ENCODE measurements around the gene CEP131. TPM values are rescaled to one million over a fixed set of nuclear protein-coding genes. Genes with fewer than 3 reads are reported as not detected.

CEP131 gene
- total RNA-seq, 1 donor from 2014 or later = 12.2 TPM

- no peak for TF ChIP-seq CTCF (IDR thresholded peaks at IDR 0.05)
- H3K4me1 Mint-ChIP-seq (ENCODE audit: unreplicated experiment) = no peaks in the 10 kb centered on the region
- H3K27ac Mint-ChIP-seq (ENCODE audit: unreplicated experiment) = no peak overlapping the region
- H3K36me3 Mint-ChIP-seq (ENCODE audit: unreplicated experiment) = peaks cover 33% of the 10 kb centered on the region
- no peaks in the 10 kb centered on the region for H3K9me3 Mint-ChIP-seq (ENCODE audit: unreplicated experiment)
- DNase-seq (ENCODE audit: extremely low spot score, unreplicated experiment) = no peak
- H3K27me3 Mint-ChIP-seq (ENCODE audit: unreplicated experiment) = no peaks in the 10 kb centered on the region
- H3K4me3 Mint-ChIP-seq (ENCODE audit: unreplicated experiment) = no peak overlapping the region
Measured at GRCh38 chr17:81264640-81265039, 41.9 kb upstream of the CEP131 start.

GRCh38 chr17:81263371-81264181 is 40.8 kb upstream of the CEP131 start:
- Mint-ChIP-seq H3K27ac (ENCODE audit: unreplicated experiment) (no peak overlapping the region), H3K4me3 (ENCODE audit: unreplicated experiment) (no peak overlapping the region), H3K4me1 (ENCODE audit: unreplicated experiment) (no peaks in the 10 kb centered on the region), H3K9me3 (ENCODE audit: unreplicated experiment) (no peaks in the 10 kb centered on the region), H3K27me3 (ENCODE audit: unreplicated experiment) (no peaks in the 10 kb centered on the region), H3K36me3 (ENCODE audit: unreplicated experiment) (peaks cover 25% of the 10 kb centered on the region)
- no peak for TF ChIP-seq CTCF (IDR thresholded peaks at IDR 0.05)
- no peak for DNase-seq (ENCODE audit: extremely low spot score, unreplicated experiment)

GRCh38 chr17:81261582-81262336 is 39.0 kb upstream of the CEP131 start:
- no peaks in the 10 kb centered on the region for H3K27me3 Mint-ChIP-seq (ENCODE audit: unreplicated experiment)
- H3K27ac Mint-ChIP-seq (ENCODE audit: unreplicated experiment) = no peak overlapping the region
- H3K9me3 Mint-ChIP-seq (ENCODE audit: unreplicated experiment) = no peaks in the 10 kb centered on the region
- H3K4me3 Mint-ChIP-seq (ENCODE audit: unreplicated experiment) = no peak overlapping the region
- no peaks in the 10 kb centered on the region for H3K4me1 Mint-ChIP-seq (ENCODE audit: unreplicated experiment)
- TF ChIP-seq CTCF (IDR thresholded peaks at IDR 0.05) = no peak
- H3K36me3 Mint-ChIP-seq (ENCODE audit: unreplicated experiment) = peaks cover 24% of the 10 kb centered on the region
- DNase-seq (ENCODE audit: extremely low spot score, unreplicated experiment) = no peak

GRCh38 chr17:81261096-81261495 is 38.3 kb upstream of the CEP131 start:
- Mint-ChIP-seq H3K9me3 (ENCODE audit: unreplicated experiment) (no peaks in the 10 kb centered on the region), H3K27me3 (ENCODE audit: unreplicated experiment) (no peaks in the 10 kb centered on the region), H3K27ac (ENCODE audit: unreplicated experiment) (no peak overlapping the region), H3K4me1 (ENCODE audit: unreplicated experiment) (no peaks in the 10 kb centered on the region), H3K4me3 (ENCODE audit: unreplicated experiment) (no peak overlapping the region), H3K36me3 (ENCODE audit: unreplicated experiment) (peaks cover 23% of the 10 kb centered on the region)
- no peak for TF ChIP-seq CTCF (IDR thresholded peaks at IDR 0.05)
- no peak for DNase-seq (ENCODE audit: extremely low spot score, unreplicated experiment)

GRCh38 chr17:81260641-81261040 is 37.9 kb upstream of the CEP131 start:
- Mint-ChIP-seq H3K4me1 (ENCODE audit: unreplicated experiment) (peaks cover 2% of the 10 kb centered on the region), H3K9me3 (ENCODE audit: unreplicated experiment) (no peaks in the 10 kb centered on the region), H3K36me3 (ENCODE audit: unreplicated experiment) (peaks cover 19% of the 10 kb centered on the region), H3K27ac (ENCODE audit: unreplicated experiment) (no peak overlapping the region), H3K4me3 (ENCODE audit: unreplicated experiment) (no peak overlapping the region), H3K27me3 (ENCODE audit: unreplicated experiment) (no peaks in the 10 kb centered on the region)
- DNase-seq (ENCODE audit: extremely low spot score, unreplicated experiment) = no peak
- TF ChIP-seq CTCF (IDR thresholded peaks at IDR 0.05) = no peak

Measured in osteocyte (in vitro differentiated cells).